ENCODE data around the gene ZFP82. TPM values are rescaled to one million over a fixed set of nuclear protein-coding genes. Genes with fewer than 3 reads are reported as not detected.

ZFP82 gene
- polyA plus RNA-seq, 1 of the 3 experiments (the other 2 are of a cell fraction), result 2.1 TPM

- H3K9ac ChIP-seq, result no peak overlapping the region
- DNase-seq, result no peak
- H4K20me1 ChIP-seq (ENCODE audit: insufficient read depth), result no peaks in the 10 kb centered on the region
- no peaks in the 10 kb centered on the region; a peak in 2 of 4 replicates for H3K4me1 ChIP-seq (ENCODE audit: control insufficient read depth in 1 of 2, insufficient read depth in 2 of 2, low read depth in 1 of 2, low read length in 1 of 2)
- no peak overlapping the region for H3K4me2 ChIP-seq
- POLR2A ChIA-PET, result no interaction called here
- H3K36me3 ChIP-seq (replicated peaks in 1 of 2; ENCODE audit: control insufficient read depth in 1 of 2, insufficient read depth in 2 of 2, low read length in 1 of 2), result no peaks in the 10 kb centered on the region
- no peaks in the 10 kb centered on the region for H3K9me3 ChIP-seq
- no peak for TF ChIP-seq TCF12 (IDR thresholded peaks at IDR 0.05)
- TF ChIP-seq FOXM1 (IDR thresholded peaks at IDR 0.05; ENCODE audit: low read depth), result no peak
- TF ChIP-seq GATA2 (CRISPR knock-in tag; IDR thresholded peaks at IDR 0.05), result no peak
- TF ChIP-seq TAF1 (IDR thresholded peaks at IDR 0.05; ENCODE audit: borderline replicate concordance, low read depth, low read length), result no peak
- no peak for TF ChIP-seq TEAD4 (IDR thresholded peaks at IDR 0.05; ENCODE audit: borderline replicate concordance, insufficient read depth)
- TF ChIP-seq ELF1 (IDR thresholded peaks at IDR 0.05), result no peak
- TF ChIP-seq RCOR1 (IDR thresholded peaks at IDR 0.05; ENCODE audit: low read length), result no peak
- TF ChIP-seq FOXJ3 (CRISPR knock-in tag; IDR thresholded peaks at IDR 0.05), result no peak
- no peak for TF ChIP-seq NRF1 (IDR thresholded peaks at IDR 0.05; ENCODE audit: low read depth, low read length)
- TF ChIP-seq GABPA (IDR thresholded peaks at IDR 0.05; ENCODE audit: low read depth), result no peak
- TF ChIP-seq SMC3 (IDR thresholded peaks at IDR 0.05; ENCODE audit: low read depth, low read length), result no peak
- no peak for TF ChIP-seq MEF2A (IDR thresholded peaks at IDR 0.05; ENCODE audit: borderline replicate concordance, low read depth)
- no peak overlapping the region for H3K27ac ChIP-seq (ENCODE audit: low read depth in 2 of 2, low read length in 1 of 2)
- H3K79me2 ChIP-seq (ENCODE audit: insufficient read depth), result no peaks in the 10 kb centered on the region
- H3K9me2 ChIP-seq, result no peaks in the 10 kb centered on the region
- no peaks in the 10 kb centered on the region for H3K27me3 ChIP-seq (ENCODE audit: insufficient read depth)
- WGBS (ENCODE audit: low lambda C conversion rate), result 53% methylated on average over 4 of the region's 4 CpGs
- no peaks in the 10 kb centered on the region for H3F3A ChIP-seq (replicated peaks; ENCODE audit: insufficient read depth)
- no peak overlapping the region for H2AFZ ChIP-seq (ENCODE audit: low read depth)
- no peak overlapping the region for H3K4me3 ChIP-seq (ENCODE audit: low read depth in 2 of 2, low read length in 1 of 2)
- CTCF ChIA-PET, result no interaction called here
Observed at GRCh38 chr19:36423925-36424324, 5.5 kb upstream of the ZFP82 start.

- no peak for TF ChIP-seq RCOR1 (IDR thresholded peaks at IDR 0.05; ENCODE audit: low read length)
- no peak for TF ChIP-seq FOXJ3 (CRISPR knock-in tag; IDR thresholded peaks at IDR 0.05)
- no peak for TF ChIP-seq NRF1 (IDR thresholded peaks at IDR 0.05; ENCODE audit: low read depth, low read length)
- no peak for TF ChIP-seq TAF1 (IDR thresholded peaks at IDR 0.05; ENCODE audit: borderline replicate concordance, low read depth, low read length)
- no peak for TF ChIP-seq SIN3A (IDR thresholded peaks at IDR 0.05; ENCODE audit: borderline replicate concordance, low read depth, low read length)
- no peak for TF ChIP-seq MXI1 (IDR thresholded peaks at IDR 0.05; ENCODE audit: low read depth, low read length)
- no peak for TF ChIP-seq EZH2phosphoT487 (IDR thresholded peaks at IDR 0.05; ENCODE audit: borderline replicate concordance, low read depth)
- no peak for TF ChIP-seq RXRA (IDR thresholded peaks at IDR 0.05; ENCODE audit: borderline replicate concordance, low read depth)
- no peak for TF ChIP-seq FOXM1 (IDR thresholded peaks at IDR 0.05; ENCODE audit: low read depth)
- no peak for TF ChIP-seq EP300 (IDR thresholded peaks at IDR 0.05; ENCODE audit: borderline replicate concordance in 1 of 2, low read depth in 1 of 2, low read length in 1 of 2)
- Histone ChIP-seq H3K27me3 (ENCODE audit: insufficient read depth) (no peaks in the 10 kb centered on the region), H3K9me3 (no peaks in the 10 kb centered on the region), H3K36me3 (replicated peaks in 1 of 2; ENCODE audit: control insufficient read depth in 1 of 2, insufficient read depth in 2 of 2, low read length in 1 of 2) (no peaks in the 10 kb centered on the region), H3K9me2 (no peaks in the 10 kb centered on the region), H3K4me2 (no peak overlapping the region), H3K4me1 (ENCODE audit: control insufficient read depth in 1 of 2, insufficient read depth in 2 of 2, low read depth in 1 of 2, low read length in 1 of 2) (peaks cover 0 to 6% of the 10 kb centered on the region in 2 experiments; a peak in 2 of 4 replicates), H4K20me1 (ENCODE audit: insufficient read depth) (no peaks in the 10 kb centered on the region), H2AFZ (ENCODE audit: low read depth) (no peak overlapping the region), H3F3A (replicated peaks; ENCODE audit: insufficient read depth) (no peaks in the 10 kb centered on the region), H3K4me3 (ENCODE audit: low read depth in 2 of 2, low read length in 1 of 2) (peak overlapping the region in 1 of 2 experiments; percentile 37; a peak in 1 of 4 replicates), H3K27ac (ENCODE audit: low read depth in 2 of 2, low read length in 1 of 2) (no peak overlapping the region), H3K9ac (no peak overlapping the region), H3K79me2 (ENCODE audit: insufficient read depth) (peaks cover 12% of the 10 kb centered on the region)
- CTCF ChIA-PET, result interaction anchor here (0.7 kb wide), 1 partner anchor 97 kb away, joined by 3 read pairs; no protein-coding TSS in a partner anchor
- POLR2A ChIA-PET, result no interaction called here
- DNase-seq, result no peak
- WGBS (ENCODE audit: low lambda C conversion rate), result 53% methylated on average over 26 of the region's 33 CpGs
Observed at GRCh38 chr19:36421749-36422481, 3.5 kb upstream of the ZFP82 start.
